ENCODE data around the gene OR2H2.

GRCh38 chr6:29631209-29631810 lies 46.4 kb downstream of the OR2H2 start:
- TF ChIP-seq POLR2A (IDR thresholded peaks at IDR 0.05): no peak
- TF ChIP-seq CTCF (IDR thresholded peaks at IDR 0.05): no peak

Measured in testis (tissue), 2 donors.